ENCODE results near the gene ORMDL2.

The ORMDL2 gene

DNA sequence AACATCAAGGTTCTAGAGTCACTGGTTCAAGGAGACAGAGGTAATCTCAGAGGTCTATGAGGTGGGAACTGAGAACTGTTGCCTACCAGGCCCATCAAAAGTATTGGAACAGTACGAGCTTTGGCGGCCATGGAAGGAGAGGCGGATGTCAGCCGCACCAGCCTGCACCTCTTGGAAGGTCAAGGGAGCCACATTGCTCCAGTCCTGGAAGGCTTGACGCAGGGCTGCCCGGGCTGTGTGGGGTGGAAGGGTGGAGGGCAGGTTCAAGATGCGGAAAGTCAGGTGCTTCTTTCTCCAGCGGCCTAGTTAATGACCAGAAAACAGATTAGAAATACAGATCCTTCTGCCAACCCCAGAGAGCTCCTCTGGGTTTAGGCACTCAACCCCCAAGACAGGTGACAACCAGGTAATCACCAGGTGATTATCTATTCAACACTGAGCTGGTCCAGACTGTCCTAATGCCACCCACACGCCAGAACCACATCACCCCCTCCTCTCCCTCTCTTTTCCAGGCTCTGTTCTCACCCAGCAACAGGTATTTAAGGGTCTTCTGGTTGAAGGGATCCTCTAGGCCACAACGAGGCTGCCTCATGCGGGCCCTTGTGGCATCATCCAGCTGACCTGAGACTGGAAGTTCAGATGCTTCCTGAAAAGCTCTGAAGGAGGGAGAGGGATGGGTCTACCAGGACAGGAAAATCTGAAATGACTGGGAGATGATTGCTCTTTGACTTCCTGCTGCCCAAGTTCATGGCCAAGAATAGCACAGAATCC, 22.9 kb downstream of the ORMDL2 start:
- ChIA-PET POLR2A (ENCODE audit: low non-redundant PET) (no interaction called here), CTCF (interaction anchor here (0.5 kb wide), 1 partner anchor 206 kb away, joined by 6 read pairs; no protein-coding TSS in a partner anchor)
- TF ChIP-seq, protein P1, sequence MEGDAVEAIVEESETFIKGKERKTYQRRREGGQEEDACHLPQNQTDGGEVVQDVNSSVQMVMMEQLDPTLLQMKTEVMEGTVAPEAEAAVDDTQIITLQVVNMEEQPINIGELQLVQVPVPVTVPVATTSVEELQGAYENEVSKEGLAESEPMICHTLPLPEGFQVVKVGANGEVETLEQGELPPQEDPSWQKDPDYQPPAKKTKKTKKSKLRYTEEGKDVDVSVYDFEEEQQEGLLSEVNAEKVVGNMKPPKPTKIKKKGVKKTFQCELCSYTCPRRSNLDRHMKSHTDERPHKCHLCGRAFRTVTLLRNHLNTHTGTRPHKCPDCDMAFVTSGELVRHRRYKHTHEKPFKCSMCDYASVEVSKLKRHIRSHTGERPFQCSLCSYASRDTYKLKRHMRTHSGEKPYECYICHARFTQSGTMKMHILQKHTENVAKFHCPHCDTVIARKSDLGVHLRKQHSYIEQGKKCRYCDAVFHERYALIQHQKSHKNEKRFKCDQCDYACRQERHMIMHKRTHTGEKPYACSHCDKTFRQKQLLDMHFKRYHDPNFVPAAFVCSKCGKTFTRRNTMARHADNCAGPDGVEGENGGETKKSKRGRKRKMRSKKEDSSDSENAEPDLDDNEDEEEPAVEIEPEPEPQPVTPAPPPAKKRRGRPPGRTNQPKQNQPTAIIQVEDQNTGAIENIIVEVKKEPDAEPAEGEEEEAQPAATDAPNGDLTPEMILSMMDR (conservative IDR thresholded peaks at IDR 0.05; ENCODE audit: low read depth): no peak

DNA sequence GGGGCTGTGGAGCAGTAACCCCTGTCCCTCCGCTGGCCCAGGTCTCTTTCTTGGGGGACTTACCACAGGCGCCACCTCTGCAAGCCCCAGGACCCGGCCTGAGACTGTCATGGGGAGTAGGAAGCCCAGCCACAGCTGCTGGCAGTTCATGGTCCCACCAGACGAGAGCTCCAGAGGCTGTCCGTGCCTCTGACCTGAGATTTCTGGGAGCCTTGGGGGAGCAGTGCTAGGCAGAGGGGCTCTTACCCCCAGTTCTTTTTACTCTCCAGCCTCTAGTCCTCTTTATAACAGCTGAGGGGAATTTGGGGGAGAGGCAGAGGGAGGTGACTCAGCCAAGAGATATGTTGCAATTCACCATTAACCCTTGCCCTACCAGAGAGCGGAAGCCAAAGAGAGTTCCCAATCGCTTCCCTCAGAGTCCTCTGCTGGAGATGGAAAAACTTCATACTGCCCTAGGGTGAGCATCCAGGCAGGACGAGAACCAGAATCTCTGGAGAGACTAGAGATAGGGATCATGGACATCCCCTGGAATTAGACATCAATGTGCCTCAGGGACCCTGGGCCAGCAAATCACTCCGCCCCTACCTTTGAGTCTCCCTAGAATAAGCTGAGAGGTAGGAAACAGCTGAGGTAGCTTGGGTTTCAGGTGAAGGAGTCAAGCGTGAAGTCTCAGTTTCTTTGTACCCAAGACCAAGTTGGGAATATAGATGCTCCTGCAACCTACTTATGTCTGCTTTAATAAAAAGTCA, 25.0 kb downstream of the ORMDL2 start, which contains the start of gene MMP19:
Gene MMP19, minus strand, starts transcription at position 256 of the 749 bp plus-strand sequence. Its CDS starts 106 bp downstream, at position 150.
- peak; percentile 68 for DNase-seq (ENCODE audit: low spot score)
- TF ChIP-seq, protein P1 (conservative IDR thresholded peaks at IDR 0.05; ENCODE audit: low read depth): no peak
- H3K27ac ChIP-seq: peak within 1 kb of the TSS; percentile 74
- CTCF ChIA-PET: interaction anchor here (0.5 to 0.7 kb wide), 3 partner anchors 9 to 97 kb away, joined by 3 to 6 read pairs (median 5); no protein-coding TSS in a partner anchor
- POLR2A ChIA-PET (ENCODE audit: low non-redundant PET): no interaction called here

More for the DNA sequence above, 22.9 kb downstream of the ORMDL2 start:
- no peak overlapping the region for H3K27ac ChIP-seq
- no peak for DNase-seq (ENCODE audit: low spot score)

DNA sequence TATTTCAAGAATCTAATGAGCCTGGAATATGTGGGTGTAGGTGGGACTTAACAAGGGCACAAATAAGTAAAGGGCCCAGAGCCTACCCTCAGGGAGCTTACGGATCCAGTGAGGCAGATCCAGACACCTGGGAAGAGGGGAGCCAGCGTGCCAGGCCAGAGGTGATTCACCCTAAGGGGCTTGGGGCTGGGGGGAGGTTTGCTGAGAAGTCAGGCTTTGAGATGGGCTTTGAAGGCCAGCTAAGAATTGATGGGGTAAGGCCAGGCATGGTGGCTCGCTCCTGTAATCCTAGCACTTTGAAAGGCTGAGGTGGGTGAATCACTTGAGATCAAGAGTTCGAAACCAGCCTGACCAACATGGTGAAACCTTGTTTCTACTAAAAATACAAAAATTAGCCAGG, 25.6 kb downstream of the ORMDL2 start:
- ChIA-PET POLR2A (ENCODE audit: low non-redundant PET) (no interaction called here), CTCF (interaction anchor here (0.5 to 0.6 kb wide), 2 partner anchors 8 to 1369 kb away, joined by 5 read pairs; no protein-coding TSS in a partner anchor)
- DNase-seq (ENCODE audit: low spot score): no peak
- H3K27ac ChIP-seq: peak overlapping the region; percentile 74; the same call in 1 of the 2 replicates
- TF ChIP-seq, protein P1 (conservative IDR thresholded peaks at IDR 0.05; ENCODE audit: low read depth): no peak

DNA sequence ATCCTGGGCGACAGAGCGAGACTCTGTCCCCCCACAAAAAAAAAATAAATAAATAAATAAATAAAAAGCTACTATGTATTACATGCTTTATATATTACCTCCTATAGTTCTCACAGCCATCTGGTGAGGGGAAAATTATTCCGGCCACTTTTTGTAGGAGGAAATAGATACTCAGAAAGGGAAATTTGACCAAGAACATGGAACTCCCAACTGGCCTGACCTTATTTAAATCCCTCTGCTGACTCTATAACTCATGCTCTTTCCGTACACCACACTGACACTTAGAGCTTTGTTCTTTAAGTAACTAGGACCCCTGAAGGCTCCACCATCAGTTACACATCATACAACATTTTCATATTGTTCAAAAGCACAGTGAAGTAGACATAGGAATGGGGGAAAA, 27.1 kb downstream of the ORMDL2 start:
- TF ChIP-seq, protein P1 (conservative IDR thresholded peaks at IDR 0.05; ENCODE audit: low read depth): no peak
- POLR2A ChIA-PET (ENCODE audit: low non-redundant PET): no interaction called here
- CTCF ChIA-PET: interaction anchor here (0.6 kb wide), 1 partner anchor 32 kb away, joined by 3 read pairs; no protein-coding TSS in a partner anchor
- peak overlapping the region; percentile 96; the same call in 1 of the 2 replicates for H3K27ac ChIP-seq
- DNase-seq (ENCODE audit: low spot score): no peak

DNA sequence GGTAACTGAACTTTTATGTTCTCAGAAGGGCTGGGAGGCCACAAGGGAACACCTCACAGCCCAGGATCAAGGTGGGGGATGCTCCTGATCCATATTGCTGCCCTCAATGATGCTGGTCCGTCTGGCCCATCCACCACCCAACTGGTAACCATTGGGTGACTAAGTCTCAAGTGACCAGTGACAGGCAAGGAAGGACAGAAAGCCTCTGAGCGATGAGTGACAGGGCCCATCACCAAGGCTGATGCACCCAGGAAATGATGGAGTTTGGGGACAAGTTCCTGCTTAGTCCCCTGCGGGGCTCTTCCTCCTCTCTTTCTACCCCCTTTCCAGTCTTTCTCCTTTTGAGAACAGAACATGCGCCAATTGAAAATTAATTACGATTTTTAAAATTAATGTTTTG, 27.5 kb downstream of the ORMDL2 start:
- POLR2A ChIA-PET (ENCODE audit: low non-redundant PET): no interaction called here
- CTCF ChIA-PET: no interaction called here

More for the DNA sequence above, 27.5 kb downstream of the ORMDL2 start:
- peak overlapping the region; percentile 96; the same call in 1 of the 2 replicates for H3K27ac ChIP-seq
- TF ChIP-seq, protein P1 (conservative IDR thresholded peaks at IDR 0.05; ENCODE audit: low read depth): no peak
- DNase-seq (ENCODE audit: low spot score): no peak
